GM12878 (cell line): Measurements from ENCODE around the gene CACNA2D3. TPM values are rescaled to one million over a fixed set of nuclear protein-coding genes. Genes with fewer than 3 reads are reported as not detected.

Experiments
- ATAC-seq: fragments of 200-7000 bp; cut with Tn5 transposase; 3 replicates; pipeline ENCODE4 v1.9.1; 2020; ENCODE audit warnings: mild to moderate bottlenecking, moderate library complexity
- BruUV-seq: library from RNA; stranded (reverse); fragments of 400-500 nt; replicated peaks from 2 replicates; lab custom pipeline; 2021; lab: Mats Ljungman, UMichigan
- CTCF ChIA-PET: fragments of 300-600 bp; sonication (Branson Sonifier 250); formaldehyde crosslinking; extraction: SDS; loops from one replicate; lab custom pipeline; 2021; ENCODE audit warnings: inconsistent platforms; lab: Yijun Ruan, JAX
- POLR2A ChIA-PET: fragments of 350-600 bp; formaldehyde crosslinking; extraction: SDS; loops from one replicate; lab custom pipeline; 2021; ENCODE audit warnings: inconsistent platforms; lab: Charles Lee
- RAD21 ChIA-PET: fragments of 300-600 bp; sonication (Branson Sonifier 250); formaldehyde crosslinking; loops from one replicate; lab custom pipeline; 2023; ENCODE audit warnings: antibody characterized with exemption; ENCODE audit not compliant: unreplicated experiment; lab: Charles Lee
- SMC1A ChIA-PET: fragments of 300-600 bp; sonication (Branson Sonifier 250); formaldehyde crosslinking; loops from one replicate; lab custom pipeline; 2023; ENCODE audit not compliant: unreplicated experiment, uncharacterized antibody; lab: Charles Lee
- DNase-seq: peaks from one replicate; pipeline ENCODE4 v3.0.0-alpha.2; 2011; ENCODE audit warnings: low read depth, low spot score
- FAIRE-seq: peaks from 3 replicates; lab custom pipeline; 2011; peaks lifted over from hg19 to GRCh38; lab: Jason Lieb, UNC
- H2AFZ ChIP-seq: 2 replicates; pipeline ENCODE4 v1.6.0; 2011; ENCODE audit warnings: low read depth, low read length, control low read depth; ENCODE audit not compliant: control insufficient read depth
- H3K27ac ChIP-seq: 2 replicates; pipeline ENCODE4 v1.5.1; 2011; ENCODE audit warnings: control low read depth; ENCODE audit not compliant: control insufficient read depth, insufficient read depth
- H3K27me3 ChIP-seq, 2 experiments: replicated peaks in 1 of 2; 2 replicates each; pipeline versions ENCODE4 v1.6.0 to v1.6.1; 2011; ENCODE audit warnings: low read length in 1 of 2; ENCODE audit not compliant: control insufficient read depth in 2 of 2, insufficient read depth in 2 of 2
- H3K36me3 ChIP-seq, 2 experiments: 2 replicates each; pipeline ENCODE4 v1.5.1; 2011; ENCODE audit warnings: low read length in 1 of 2; ENCODE audit not compliant: control insufficient read depth in 2 of 2, insufficient read depth in 2 of 2
- H3K4me1 ChIP-seq: 2 replicates; pipeline ENCODE4 v1.6.1; 2011; ENCODE audit warnings: mild to moderate bottlenecking, low read length, moderate library complexity, mixed read lengths; ENCODE audit not compliant: control insufficient read depth, insufficient read depth
- H3K4me2 ChIP-seq: 2 replicates; pipeline ENCODE4 v1.6.0; 2011; ENCODE audit warnings: control low read depth; ENCODE audit not compliant: control insufficient read depth, insufficient read depth
- H3K4me3 ChIP-seq: fragments of 200-600 bp; sonication (generic); 2 replicates; pipeline ENCODE4 v1.5.1; 2016
- H3K79me2 ChIP-seq: 2 replicates; pipeline ENCODE4 v1.6.0; 2011; ENCODE audit warnings: low read length; ENCODE audit not compliant: control insufficient read depth, insufficient read depth
- H3K9ac ChIP-seq: 2 replicates; pipeline ENCODE4 v1.8.0; 2011; ENCODE audit warnings: low read length, control low read depth, mixed read lengths; ENCODE audit not compliant: control insufficient read depth, insufficient read depth
- H3K9me3 ChIP-seq: replicated peaks from 3 replicates; pipeline ENCODE4 v1.5.1; 2011; ENCODE audit warnings: mild to moderate bottlenecking, low read length; ENCODE audit not compliant: control insufficient read depth, insufficient read depth
- H4K20me1 ChIP-seq: 2 replicates; pipeline ENCODE4 v1.6.0; 2011; ENCODE audit not compliant: control insufficient read depth, insufficient read depth
- CHD2 ChIP-seq: IDR thresholded peaks from 2 replicates; pipeline ENCODE4 v1.6.1; 2011; ENCODE audit warnings: low read depth, low read length, improper control_type of control experiment, borderline replicate concordance
- EGR1 ChIP-seq, 2 experiments: IDR thresholded peaks; 1 replicate in 1 of 2; 2 replicates in 1 of 2; pipeline ENCODE4 v1.6.1; 2011 to 2012; ENCODE audit warnings: low read depth in 2 of 2, low read length in 2 of 2, borderline replicate concordance in 1 of 2, mild to moderate bottlenecking in 1 of 2, moderate library complexity in 1 of 2
- FOXK2 ChIP-seq: fragments of 450-650 bp; IDR thresholded peaks from 2 replicates; pipeline ENCODE4 v1.6.1; 2017; ENCODE audit warnings: mild to moderate bottlenecking, moderate library complexity
- GABPA ChIP-seq: IDR thresholded peaks from 2 replicates; pipeline ENCODE4 v1.6.1; 2014; ENCODE audit warnings: antibody characterized with exemption, low read depth, mild to moderate bottlenecking, inconsistent platforms
- HDGF ChIP-seq: fragments of 450-650 bp; IDR thresholded peaks from 2 replicates; pipeline ENCODE4 v1.6.1; 2016; ENCODE audit warnings: antibody characterized with exemption
- IKZF2 ChIP-seq, 2 experiments: fragments of 450-650 bp; IDR thresholded peaks; 2 replicates each; pipeline ENCODE4 v1.6.1; 2017; ENCODE audit warnings: mild to moderate bottlenecking in 2 of 2, moderate library complexity in 2 of 2
- MTA3 ChIP-seq: IDR thresholded peaks from 2 replicates; pipeline ENCODE4 v1.6.1; 2012; ENCODE audit warnings: low read length, inconsistent platforms, borderline replicate concordance
- NFXL1 ChIP-seq: fragments of 450-650 bp; IDR thresholded peaks from 2 replicates; pipeline ENCODE4 v1.6.1; 2017; ENCODE audit warnings: antibody characterized with exemption, mild to moderate bottlenecking, borderline replicate concordance
- NR2C1 ChIP-seq: fragments of 450-650 bp; IDR thresholded peaks from 2 replicates; pipeline ENCODE4 v1.6.1; 2017; ENCODE audit warnings: antibody characterized with exemption, mild to moderate bottlenecking, moderate library complexity
- ZBED1 ChIP-seq: IDR thresholded peaks from 2 replicates; pipeline ENCODE4 v1.6.1; 2016; ENCODE audit warnings: borderline replicate concordance
- WGBS: methylation state at CpG from one replicate; pipeline ENCODE4 v1.1.6; 2016; ENCODE audit warnings: low lambda C conversion rate; ENCODE audit not compliant: insufficient replicate concordance, insufficient coverage; ENCODE audit errors: missing lambda C conversion rate; 5-methylcytosine and 5-hydroxymethylcytosine counted together
- in situ Hi-C: fragments of 300-500 bp; cut with MboI; formaldehyde crosslinking; loops from 9 replicates; pipeline ENCODE4 v1.14.3; 2018; ENCODE audit warnings: mixed read lengths
- intact Hi-C: fragments of 100-400 bp; cut with micrococcal nuclease; formaldehyde crosslinking; loops from one replicate; pipeline ENCODE4 v1.14.2; 2022; ENCODE audit not compliant: unreplicated experiment
- polyA plus RNA-seq, 11 experiments: library from polyadenylated mRNA; depleted of rRNA in 4 of 11; unstranded in 6 of 11; stranded (reverse) in 5 of 11; fragments of >200 nt; fragmentation: Nextera tagmentation in 4 of 11; fragmentation: Illumina TruSeq in 1 of 11; extraction: Ambion mirVana in 4 of 11; extraction: Trizol in 1 of 11; gene quantifications; 1 replicate in 1 of 11; 2 replicates in 10 of 11; pipeline versions ENCODE4 v1.2.1 to v1.2.3, GENCODE V29; 2011 to 2016; ENCODE audit warnings: inconsistent platforms in 2 of 11, missing spikeins in 2 of 11, low read depth in 1 of 11
- total RNA-seq, 4 experiments: library from RNA; depleted of rRNA in 3 of 4; stranded (reverse); fragments of >200 nt in 3 of 4; fragmentation: Illumina TruSeq in 1 of 4; extraction: Trizol in 1 of 4; gene quantifications; 2 replicates each; pipeline versions ENCODE4 v1.2.1 to v1.2.3, GENCODE V29; 2013 to 2021
- TF ChIP-seq, protein P1 (sequence below): fragments of 450-650 bp; IDR thresholded peaks from 2 replicates; pipeline ENCODE4 v1.6.1; 2017; ENCODE audit warnings: borderline replicate concordance
- TF ChIP-seq, protein P2 (sequence below): fragments of 450-650 bp; IDR thresholded peaks from 2 replicates; pipeline ENCODE4 v1.6.1; 2017; ENCODE audit warnings: low read depth, mild to moderate bottlenecking, moderate library complexity

CACNA2D3 gene
- total and polyA plus RNA-seq, 10 of the 15 experiments (the other 5 are each of a cell fraction or from before 2014, with no cell fraction given), result not detected

GRCh38 chr3:54746722-54747121 is 624.4 kb downstream of the CACNA2D3 start:
- RAD21 ChIA-PET, result no interaction called here
- no peaks in the 10 kb centered on the region; a peak in 1 of 4 replicates for H3K27me3 ChIP-seq
- CTCF ChIA-PET, result no interaction called here
- 59% methylated on average over 1 of the region's 1 CpG for WGBS
- no peaks in the 10 kb centered on the region for H3K79me2 ChIP-seq
- no peak overlapping the region for H3K4me3 ChIP-seq
- no peaks in the 10 kb centered on the region for H3K9me3 ChIP-seq
- H3K36me3 ChIP-seq, result no peaks in the 10 kb centered on the region
- no TSS peak for BruUV-seq
- H3K4me1 ChIP-seq, result no peaks in the 10 kb centered on the region
- ATAC-seq (no peak), FAIRE-seq (no peak), DNase-seq (no peak)
- intact Hi-C loops (no loop called here), in situ Hi-C loops (no loop called here)
- H3K27ac ChIP-seq, result no peak overlapping the region
- H4K20me1 ChIP-seq, result no peaks in the 10 kb centered on the region
- no peak for TF ChIP-seq CHD2
- no peak for TF ChIP-seq EGR1 (IDR thresholded peaks at IDR 0.05; ENCODE audit: borderline replicate concordance in 1 of 2, low read depth in 2 of 2, low read length in 2 of 2)
- POLR2A ChIA-PET, result no interaction called here
- H3K9ac ChIP-seq, result no peak overlapping the region
- no peak overlapping the region for H3K4me2 ChIP-seq
- no peak overlapping the region for H2AFZ ChIP-seq
- SMC1A ChIA-PET, result no interaction called here

DNA sequence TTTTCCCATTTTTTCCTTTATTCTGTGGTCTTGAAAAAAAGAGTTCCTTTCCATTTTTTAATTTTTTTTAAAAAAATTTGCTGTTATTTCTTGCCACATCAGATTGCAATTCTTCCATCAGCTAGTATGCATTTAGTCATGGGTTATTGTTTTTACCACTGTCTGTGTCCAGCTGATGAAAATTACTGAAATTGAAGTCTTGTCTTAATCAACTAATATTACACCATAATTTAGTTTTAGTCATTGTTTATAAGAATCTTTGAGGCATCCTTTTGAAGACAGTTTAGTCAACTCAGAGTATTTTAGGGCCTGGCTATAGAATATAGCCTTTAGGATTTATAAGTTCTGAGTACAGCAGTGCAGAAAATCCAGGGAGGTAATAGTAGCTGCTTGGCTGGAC is 633.4 kb downstream of the CACNA2D3 start:
- intact Hi-C loops, result no loop called here
- Histone ChIP-seq H3K27me3 (no peaks in the 10 kb centered on the region), H4K20me1 (no peaks in the 10 kb centered on the region), H3K36me3 (no peaks in the 10 kb centered on the region), H3K27ac (no peak overlapping the region), H2AFZ (no peak overlapping the region), H3K4me3 (no peak overlapping the region), H3K4me2 (no peak overlapping the region), H3K4me1 (no peaks in the 10 kb centered on the region), H3K9me3 (no peaks in the 10 kb centered on the region), H3K79me2 (no peaks in the 10 kb centered on the region), H3K9ac (no peak overlapping the region)
- no peak for FAIRE-seq
- SMC1A ChIA-PET, result no interaction called here
- BruUV-seq, result no TSS peak
- no peak for ATAC-seq
- CTCF ChIA-PET, result no interaction called here
- no peak for DNase-seq
- in situ Hi-C loops, result no loop called here
- POLR2A ChIA-PET, result no interaction called here
- TF ChIP-seq GABPA (no peak), NR2C1 (no peak), ZBED1 (no peak), IKZF2 (IDR thresholded peaks at IDR 0.05) (no peak), MTA3 (no peak), HDGF (no peak), FOXK2 (no peak), NFXL1 (no peak)
- TF ChIP-seq, protein P1, sequence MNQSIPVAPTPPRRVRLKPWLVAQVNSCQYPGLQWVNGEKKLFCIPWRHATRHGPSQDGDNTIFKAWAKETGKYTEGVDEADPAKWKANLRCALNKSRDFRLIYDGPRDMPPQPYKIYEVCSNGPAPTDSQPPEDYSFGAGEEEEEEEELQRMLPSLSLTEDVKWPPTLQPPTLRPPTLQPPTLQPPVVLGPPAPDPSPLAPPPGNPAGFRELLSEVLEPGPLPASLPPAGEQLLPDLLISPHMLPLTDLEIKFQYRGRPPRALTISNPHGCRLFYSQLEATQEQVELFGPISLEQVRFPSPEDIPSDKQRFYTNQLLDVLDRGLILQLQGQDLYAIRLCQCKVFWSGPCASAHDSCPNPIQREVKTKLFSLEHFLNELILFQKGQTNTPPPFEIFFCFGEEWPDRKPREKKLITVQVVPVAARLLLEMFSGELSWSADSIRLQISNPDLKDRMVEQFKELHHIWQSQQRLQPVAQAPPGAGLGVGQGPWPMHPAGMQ, result no peak
- TF ChIP-seq, protein P2, sequence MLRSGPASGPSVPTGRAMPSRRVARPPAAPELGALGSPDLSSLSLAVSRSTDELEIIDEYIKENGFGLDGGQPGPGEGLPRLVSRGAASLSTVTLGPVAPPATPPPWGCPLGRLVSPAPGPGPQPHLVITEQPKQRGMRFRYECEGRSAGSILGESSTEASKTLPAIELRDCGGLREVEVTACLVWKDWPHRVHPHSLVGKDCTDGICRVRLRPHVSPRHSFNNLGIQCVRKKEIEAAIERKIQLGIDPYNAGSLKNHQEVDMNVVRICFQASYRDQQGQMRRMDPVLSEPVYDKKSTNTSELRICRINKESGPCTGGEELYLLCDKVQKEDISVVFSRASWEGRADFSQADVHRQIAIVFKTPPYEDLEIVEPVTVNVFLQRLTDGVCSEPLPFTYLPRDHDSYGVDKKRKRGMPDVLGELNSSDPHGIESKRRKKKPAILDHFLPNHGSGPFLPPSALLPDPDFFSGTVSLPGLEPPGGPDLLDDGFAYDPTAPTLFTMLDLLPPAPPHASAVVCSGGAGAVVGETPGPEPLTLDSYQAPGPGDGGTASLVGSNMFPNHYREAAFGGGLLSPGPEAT, result no peak
- RAD21 ChIA-PET, result no interaction called here
